Lower leg skin (tissue), 3 donors: ENCODE measurements around the gene HAUS7.

Experiments
- POLR2A ChIP-seq, 2 donors: fragments of 450-650 bp; IDR thresholded peaks; one replicate each; pipeline ENCODE4 v1.6.1; 2016 to 2017; ENCODE audit warnings: antibody characterized with exemption in 2 of 2, mild to moderate bottlenecking in 1 of 2, moderate library complexity in 1 of 2
- TF ChIP-seq, protein P1 (sequence below), 3 donors: fragments of 450-650 bp; IDR thresholded peaks; one replicate each; pipeline ENCODE4 v1.5.1; 2016; ENCODE audit warnings: antibody characterized with exemption in 3 of 3, mild to moderate bottlenecking in 3 of 3, moderate library complexity in 2 of 3

DNA sequence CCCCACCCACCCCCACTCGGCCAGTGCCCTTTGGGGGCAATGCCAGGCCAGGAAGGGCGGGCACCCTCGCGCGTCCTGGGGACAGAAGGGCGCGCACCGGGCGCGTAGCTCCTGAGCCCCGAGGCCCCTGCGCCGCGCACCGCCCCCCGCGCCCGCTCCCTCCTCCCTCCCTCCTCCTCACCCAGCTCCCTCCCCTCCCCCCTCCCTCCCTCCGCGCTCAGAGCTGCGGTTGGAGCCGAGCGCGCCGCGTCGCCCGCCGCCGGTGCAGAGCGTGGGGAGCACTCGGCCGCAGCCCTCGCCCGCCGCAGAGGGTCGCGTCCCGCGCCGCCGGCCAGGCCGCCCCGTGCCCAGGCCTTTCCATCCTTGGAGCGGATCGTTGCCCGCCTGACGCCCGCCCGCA, 47.0 kb upstream of the HAUS7 start, which contains the start of gene ATP2B3:
- TF ChIP-seq, protein P1, sequence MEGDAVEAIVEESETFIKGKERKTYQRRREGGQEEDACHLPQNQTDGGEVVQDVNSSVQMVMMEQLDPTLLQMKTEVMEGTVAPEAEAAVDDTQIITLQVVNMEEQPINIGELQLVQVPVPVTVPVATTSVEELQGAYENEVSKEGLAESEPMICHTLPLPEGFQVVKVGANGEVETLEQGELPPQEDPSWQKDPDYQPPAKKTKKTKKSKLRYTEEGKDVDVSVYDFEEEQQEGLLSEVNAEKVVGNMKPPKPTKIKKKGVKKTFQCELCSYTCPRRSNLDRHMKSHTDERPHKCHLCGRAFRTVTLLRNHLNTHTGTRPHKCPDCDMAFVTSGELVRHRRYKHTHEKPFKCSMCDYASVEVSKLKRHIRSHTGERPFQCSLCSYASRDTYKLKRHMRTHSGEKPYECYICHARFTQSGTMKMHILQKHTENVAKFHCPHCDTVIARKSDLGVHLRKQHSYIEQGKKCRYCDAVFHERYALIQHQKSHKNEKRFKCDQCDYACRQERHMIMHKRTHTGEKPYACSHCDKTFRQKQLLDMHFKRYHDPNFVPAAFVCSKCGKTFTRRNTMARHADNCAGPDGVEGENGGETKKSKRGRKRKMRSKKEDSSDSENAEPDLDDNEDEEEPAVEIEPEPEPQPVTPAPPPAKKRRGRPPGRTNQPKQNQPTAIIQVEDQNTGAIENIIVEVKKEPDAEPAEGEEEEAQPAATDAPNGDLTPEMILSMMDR (IDR thresholded peaks at IDR 0.05), result no peak
- no peak for TF ChIP-seq POLR2A (IDR thresholded peaks at IDR 0.05)
